ENCODE measurements around the gene ZNF423. TPM values are rescaled to one million over a fixed set of nuclear protein-coding genes. Genes with fewer than 3 reads are reported as not detected.

The ZNF423 gene
- total and polyA plus RNA-seq, 2 of the 13 experiments (the other 11 are each of a cell fraction or from before 2014, with no cell fraction given), result 0.07 to 0.31 TPM

- no peaks in the 10 kb centered on the region for H3K79me2 ChIP-seq (ENCODE audit: insufficient read depth, low read length)
- no peaks in the 10 kb centered on the region for H3K36me3 ChIP-seq (replicated peaks in 1 of 2; ENCODE audit: control insufficient read depth in 1 of 2, insufficient read depth in 2 of 2, low read length in 2 of 2)
- H4K20me1 ChIP-seq (ENCODE audit: insufficient read depth, low read length), result 0 out of 2 replicates have a peak, but pooled peaks cover 3% of the 10 kb centered on the region
- no peak overlapping the region for H3K4me3 ChIP-seq (replicated peaks in 1 of 3; ENCODE audit: insufficient read depth in 1 of 3, low read depth in 2 of 3, low read length in 3 of 3)
- ATAC-seq, result no peak
- WGBS (ENCODE audit: low lambda C conversion rate), result 16% methylated on average over 10 of the region's 10 CpGs
- no peaks in the 10 kb centered on the region for H3K4me1 ChIP-seq (ENCODE audit: insufficient read depth, low read length)
- ChIA-PET POLR2A (no interaction called here), CTCF (ENCODE audit: low intra/inter-chr PET ratio, low total read pairs) (no interaction called here)
- H3K4me2 ChIP-seq (ENCODE audit: low read depth, low read length), result no peak overlapping the region
- H3K9ac ChIP-seq (ENCODE audit: insufficient read depth, low read depth, low read length), result no peak overlapping the region
- DNase-seq (ENCODE audit: low spot score), result no peak
- no peak overlapping the region for H3K27ac ChIP-seq (ENCODE audit: extremely low read length, insufficient read depth, low read length)
- in situ Hi-C loops (cut with HindIII; ENCODE audit: extremely low pct_ligation_motif_present, low pct_unique_long_range_greater_than_20kb), result no loop called here
- TF ChIP-seq POLR2G (IDR thresholded peaks at IDR 0.05; ENCODE audit: low read depth, low read length) (no peak), NR2F1 (CRISPR knock-in tag; IDR thresholded peaks at IDR 0.05) (no peak), ARID3A (IDR thresholded peaks at IDR 0.05; ENCODE audit: low read depth, low read length) (no peak), ZNF512 (CRISPR knock-in tag; IDR thresholded peaks at IDR 0.05) (no peak), CBX1 (IDR thresholded peaks at IDR 0.05; ENCODE audit: low read depth) (no peak), ZC3H13 (CRISPR knock-in tag; IDR thresholded peaks at IDR 0.05) (no peak), ZBTB38 (CRISPR knock-in tag; IDR thresholded peaks at IDR 0.05) (no peak), ZNF543 (CRISPR knock-in tag; IDR thresholded peaks at IDR 0.05) (no peak)
- H3K9me3 ChIP-seq (ENCODE audit: low read length), result no peaks in the 10 kb centered on the region
- H3K27me3 ChIP-seq (ENCODE audit: control insufficient read depth in 1 of 2, insufficient read depth in 2 of 2, low read length in 2 of 2), result peaks cover 0 to 16% of the 10 kb centered on the region in 2 experiments; a peak in 3 of 5 replicates
- intact Hi-C loops (cut with micrococcal nuclease; ENCODE audit: unreplicated experiment), result no loop called here
- no TSS peak for BruUV-seq (replicated peaks)
- no peak overlapping the region for H2AFZ ChIP-seq (ENCODE audit: low read length)
- FAIRE-seq, result no peak
Measured at GRCh38 chr16:49763826-49764225, 92.1 kb downstream of the ZNF423 start.

Data from HepG2 (cell line).